NCI-H2171 treated with DMSO at 0.1 percent for 48 hours (cell line): ENCODE results near the gene TMEM14A.
"Not testable (repeated sequence)": the region's sequence is repeated elsewhere in the genome, so short reads cannot be mapped to it uniquely, and the experiment has no call there.

ENCODE experiments used
- DNase-seq: peaks from one replicate; lab custom pipeline; 2025; lab: John Stamatoyannopoulos, UW

Gene TMEM14A

GRCh38 chr6:52657870-52658269 is 13.0 kb upstream of the TMEM14A start:
- no peak for DNase-seq

GRCh38 chr6:52661551-52661950 is 9.4 kb upstream of the TMEM14A start:
- no peak for DNase-seq

DNA sequence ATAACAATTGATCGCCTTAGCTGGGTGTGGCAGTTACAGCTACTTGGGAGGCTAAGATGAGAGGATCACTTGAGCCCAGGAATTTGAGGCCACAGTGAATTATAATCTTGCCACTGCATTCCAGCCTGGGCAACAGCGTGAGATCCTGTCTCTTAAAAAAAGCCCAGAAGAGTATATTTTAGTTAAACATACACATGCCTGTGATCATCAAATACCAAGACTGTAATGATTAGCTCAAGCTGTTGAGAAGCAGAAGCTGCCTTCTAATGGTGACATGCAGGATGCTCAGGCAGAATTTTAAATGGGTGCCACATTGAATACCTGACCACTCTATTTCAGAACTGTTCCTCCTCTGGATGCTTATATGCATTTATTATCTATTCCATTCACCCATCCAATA is 8.9 kb upstream of the TMEM14A start:
- DNase-seq: no peak

- peak; percentile 74 for DNase-seq
These were observed 7.6 kb upstream of the TMEM14A start for GRCh38 chr6:52663120-52663935.

GRCh38 chr6:52663936-52664185 is 7.1 kb upstream of the TMEM14A start:
- DNase-seq: no peak

DNA sequence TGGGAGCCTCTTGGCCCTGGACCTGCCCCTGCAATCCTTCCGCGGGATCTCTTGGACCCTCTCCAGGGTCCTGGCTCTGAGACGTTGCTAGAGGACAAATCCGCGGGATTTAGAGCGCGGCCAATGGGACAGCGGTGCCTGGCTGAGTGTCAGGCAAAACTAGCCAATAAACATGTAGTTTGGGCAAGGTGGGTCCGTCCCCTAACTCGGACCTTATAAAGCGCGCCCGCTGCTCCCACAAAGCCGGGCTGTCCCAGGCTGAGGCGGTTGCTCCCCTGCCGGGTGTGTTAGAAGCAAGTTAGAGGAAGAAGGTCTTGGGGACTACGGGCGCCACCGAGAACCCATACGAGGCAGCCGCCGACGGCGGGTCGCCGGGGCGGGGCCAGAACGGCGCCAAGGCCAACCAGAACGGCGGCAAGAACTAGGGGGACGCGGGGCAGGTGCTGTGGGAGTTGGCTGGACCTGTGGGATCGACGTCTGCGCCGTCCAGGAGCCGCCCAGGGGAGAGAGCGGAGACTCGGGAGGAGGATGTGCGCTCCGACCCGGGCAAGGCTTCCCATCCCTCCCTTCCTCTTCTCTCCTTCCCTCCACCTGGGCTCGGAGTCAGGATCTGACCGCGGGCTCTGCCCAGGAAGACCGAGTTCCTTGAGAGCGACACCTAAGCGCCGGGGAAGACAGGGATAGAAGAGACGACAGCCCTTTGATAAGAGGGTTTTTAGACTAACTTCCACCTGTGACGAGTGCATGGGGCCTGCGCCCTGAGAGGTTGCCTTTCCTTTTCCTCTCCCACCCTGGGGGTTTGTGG is 6.5 kb upstream of the TMEM14A start:
- DNase-seq: peak; percentile 94

GRCh38 chr6:52664991-52665686 is 5.8 kb upstream of the TMEM14A start:
- no peak for DNase-seq

DNA sequence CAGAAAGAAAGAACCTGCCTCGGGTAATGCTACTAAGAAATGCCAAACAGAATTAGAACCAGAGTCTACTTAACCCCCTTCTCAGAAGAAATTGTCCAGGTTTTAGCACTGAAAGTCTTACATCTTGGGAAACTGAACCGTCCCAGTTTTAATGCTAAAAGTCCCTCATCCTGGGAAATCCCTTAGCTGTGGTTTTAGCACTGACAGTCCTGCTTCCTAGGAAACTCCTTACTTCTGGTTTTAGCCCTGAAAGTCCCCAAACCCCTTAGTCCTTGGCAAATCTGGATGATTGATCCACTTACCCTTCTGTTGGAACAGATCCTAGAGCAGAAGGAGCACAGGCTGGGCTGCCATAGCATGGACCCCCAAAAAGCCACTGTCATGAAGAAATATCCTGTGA is 4.8 kb upstream of the TMEM14A start:
- no peak for DNase-seq

- DNase-seq: no peak
These were observed 4.4 kb upstream of the TMEM14A start for GRCh38 chr6:52666523-52666922.

- DNase-seq: no peak
These were observed 3.3 kb upstream of the TMEM14A start for GRCh38 chr6:52667572-52667971.

DNA sequence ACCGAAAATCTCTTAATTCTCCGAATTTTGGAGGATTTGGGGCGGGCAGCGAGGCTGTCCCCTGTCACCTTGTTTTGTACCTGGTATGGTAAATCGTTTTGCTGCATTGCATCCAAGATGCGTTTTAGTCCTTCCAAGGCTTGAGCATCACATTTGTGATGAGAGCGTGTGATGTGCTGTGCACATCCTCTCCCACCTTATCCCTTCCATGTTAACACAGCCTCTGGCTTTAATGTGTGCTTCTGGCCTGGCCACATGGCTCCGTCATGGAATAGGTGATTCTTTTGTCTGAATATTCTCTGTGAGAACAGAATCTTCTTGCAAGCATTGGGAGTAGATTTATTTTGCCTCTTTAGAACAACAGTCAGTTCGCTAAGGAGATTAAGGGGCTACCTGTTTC is 763 bp downstream of the TMEM14A start:
- no peak for DNase-seq

GRCh38 chr6:52672412-52673025 is 1.6 kb downstream of the TMEM14A start:
- no peak for DNase-seq

- DNase-seq: no peak
These were observed 3.8 kb downstream of the TMEM14A start for GRCh38 chr6:52674666-52675065.

DNA sequence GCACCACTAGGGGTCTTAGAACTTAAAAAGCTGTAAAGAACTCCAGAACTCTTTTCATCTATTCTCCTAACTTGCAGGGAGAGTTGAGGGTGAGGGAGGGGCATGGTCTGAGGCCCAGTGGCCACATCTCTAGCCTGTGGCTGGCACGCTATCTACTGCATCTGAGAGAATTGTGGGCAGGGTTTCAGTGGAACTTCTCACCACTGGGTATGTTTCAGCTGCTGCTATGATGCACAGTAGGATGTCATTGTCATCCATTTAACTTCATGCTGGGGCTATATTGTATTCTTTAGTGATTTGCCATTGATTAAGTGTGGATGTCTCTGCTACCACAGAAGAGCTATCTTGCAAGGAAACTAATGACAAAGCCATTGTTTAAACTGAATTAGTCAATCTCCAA is 4.5 kb downstream of the TMEM14A start:
- DNase-seq: no peak

- not testable (repeated sequence) for DNase-seq
These were observed 5.7 kb downstream of the TMEM14A start for GRCh38 chr6:52676631-52677030.

- DNase-seq: no peak
These were observed 10.5 kb downstream of the TMEM14A start for GRCh38 chr6:52681416-52681815.

GRCh38 chr6:52686878-52687699 is 16.2 kb downstream of the TMEM14A start:
- DNase-seq: no peak

GRCh38 chr6:52689857-52690256 is 18.9 kb downstream of the TMEM14A start:
- DNase-seq: no peak

DNA sequence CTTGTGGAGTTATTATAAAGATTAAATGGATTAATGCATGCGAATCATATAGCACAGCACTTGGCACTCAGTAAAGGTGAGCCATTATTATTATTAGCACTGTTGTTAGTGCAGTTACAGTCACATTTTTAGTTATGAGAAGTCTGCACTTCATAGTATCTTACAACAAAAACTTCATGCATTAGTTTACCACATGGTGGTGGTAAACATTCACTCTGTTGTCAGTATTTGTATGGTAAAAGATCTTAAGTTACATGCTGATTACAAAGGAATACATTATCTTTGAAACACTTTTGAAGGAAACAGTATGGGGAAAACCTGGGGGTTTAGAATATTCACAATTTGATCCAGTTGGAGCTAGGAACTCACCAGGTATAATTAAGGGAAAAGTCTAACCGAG is 20.8 kb downstream of the TMEM14A start:
- no peak for DNase-seq

DNA sequence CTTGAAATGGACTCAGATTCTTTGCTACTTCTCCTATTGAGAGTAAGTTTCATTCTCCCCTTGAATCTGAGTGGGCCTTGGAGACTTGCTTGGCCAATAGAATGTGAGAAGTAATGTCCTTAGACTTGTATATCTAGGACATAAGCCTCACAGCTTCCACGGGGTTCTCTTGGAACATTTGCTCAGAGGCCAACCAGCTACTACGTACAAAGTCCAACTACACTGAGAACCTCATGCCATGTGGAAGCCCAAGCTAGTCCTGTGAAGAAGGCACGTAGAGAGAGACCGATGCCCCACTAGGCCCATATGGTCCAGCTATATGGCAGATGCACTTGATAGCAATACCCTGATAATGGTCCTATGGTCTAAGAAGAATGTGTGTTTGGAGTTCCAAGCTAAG is 22.9 kb downstream of the TMEM14A start:
- no peak for DNase-seq

GRCh38 chr6:52694404-52694803 is 23.5 kb downstream of the TMEM14A start:
- no peak for DNase-seq

DNA sequence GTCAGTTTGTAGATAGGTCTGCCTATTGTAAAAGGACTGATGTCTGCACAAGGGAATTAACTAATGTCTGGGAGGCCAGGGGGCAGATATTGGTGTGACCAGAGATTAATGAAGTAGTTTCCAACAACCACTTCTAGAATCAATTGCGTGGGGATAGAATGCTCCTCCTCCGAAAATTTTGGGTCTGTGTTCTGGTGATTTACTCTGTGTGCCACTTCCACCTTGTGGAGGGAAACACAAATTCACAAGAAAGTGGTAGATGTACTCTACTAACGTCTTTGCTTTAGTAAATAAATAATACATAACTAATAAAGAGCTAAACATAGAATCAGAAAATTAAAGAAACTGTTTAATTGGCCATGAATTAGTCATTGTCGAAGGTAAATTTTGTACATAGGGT is 25.5 kb downstream of the TMEM14A start:
- DNase-seq: no peak
